Measurements from ENCODE around the gene KIAA0825. TPM values are rescaled to one million over a fixed set of nuclear protein-coding genes. Genes with fewer than 3 reads are reported as not detected.

Gene KIAA0825
- total RNA-seq, 2 experiments from 2014 or later = 0.32 to 0.54 TPM

GRCh38 chr5:94562327-94562971, 56.0 kb downstream of the KIAA0825 start:
- Mint-ChIP-seq H3K27me3 (no peaks in the 10 kb centered on the region), H3K4me3 (no peak overlapping the region), H3K9me3 (no peaks in the 10 kb centered on the region), H3K36me3 (ENCODE audit: low read depth) (no peaks in the 10 kb centered on the region), H3K27ac (no peak overlapping the region), H3K4me1 (ENCODE audit: low read depth) (no peaks in the 10 kb centered on the region)
- DNase-seq = no peak
- ATAC-seq = no peak
- ChIA-PET CTCF (interaction anchor here (0.8 to 1.3 kb wide), 2 partner anchors 20 to 288 kb away, joined by 3 read pairs; no protein-coding TSS in a partner anchor), POLR2A (interaction anchor here (1.0 kb wide), 1 partner anchor 23 kb away, joined by 3 read pairs; no protein-coding TSS in a partner anchor)
- no peak for TF ChIP-seq CTCF (IDR thresholded peaks at IDR 0.05)
- intact Hi-C loops (cut with micrococcal nuclease) = no loop called here

GRCh38 chr5:94558028-94558427, 60.4 kb downstream of the KIAA0825 start:
- intact Hi-C loops (cut with micrococcal nuclease) = no loop called here
- Mint-ChIP-seq H3K27ac (no peak overlapping the region), H3K36me3 (ENCODE audit: low read depth) (no peaks in the 10 kb centered on the region), H3K9me3 (no peaks in the 10 kb centered on the region), H3K4me3 (no peak overlapping the region), H3K27me3 (no peaks in the 10 kb centered on the region), H3K4me1 (ENCODE audit: low read depth) (no peaks in the 10 kb centered on the region)
- DNase-seq = no peak
- ATAC-seq = no peak
- CTCF ChIA-PET = no interaction called here
- TF ChIP-seq CTCF (IDR thresholded peaks at IDR 0.05) = no peak
- POLR2A ChIA-PET = no interaction called here

- no peak for ATAC-seq
- H3K4me3 Mint-ChIP-seq = no peak overlapping the region
These were observed 66.5 kb downstream of the KIAA0825 start for GRCh38 chr5:94551858-94552257.

GRCh38 chr5:94545870-94546625, 72.4 kb downstream of the KIAA0825 start:
- peaks cover 9% of the 10 kb centered on the region for H3K9me3 Mint-ChIP-seq
- no peaks in the 10 kb centered on the region for H3K27me3 Mint-ChIP-seq
- no peak overlapping the region for H3K4me3 Mint-ChIP-seq
- H3K36me3 Mint-ChIP-seq (ENCODE audit: low read depth) = peaks cover 3% of the 10 kb centered on the region
- no peak for ATAC-seq
- DNase-seq = no peak
- POLR2A ChIA-PET = no interaction called here
- no peaks in the 10 kb centered on the region for H3K4me1 Mint-ChIP-seq (ENCODE audit: low read depth)
- intact Hi-C loops (cut with micrococcal nuclease) = no loop called here
- CTCF ChIA-PET = interaction anchor here (0.6 kb wide), 1 partner anchor 363 kb away, joined by 3 read pairs; no protein-coding TSS in a partner anchor
- H3K27ac Mint-ChIP-seq = no peak overlapping the region
- no peak for TF ChIP-seq CTCF (IDR thresholded peaks at IDR 0.05)

More at GRCh38 chr5:94551858-94552257, 66.5 kb downstream of the KIAA0825 start:
- Mint-ChIP-seq H3K27me3 (no peaks in the 10 kb centered on the region), H3K36me3 (ENCODE audit: low read depth) (no peaks in the 10 kb centered on the region), H3K9me3 (peaks cover 9% of the 10 kb centered on the region), H3K27ac (no peak overlapping the region), H3K4me1 (ENCODE audit: low read depth) (peaks cover 2% of the 10 kb centered on the region)
- no peak for DNase-seq
- ChIA-PET POLR2A (no interaction called here), CTCF (no interaction called here)
- intact Hi-C loops (cut with micrococcal nuclease) = no loop called here
- no peak for TF ChIP-seq CTCF (IDR thresholded peaks at IDR 0.05)

Measured in activated CD8-positive, alpha-beta T cell treated with anti-CD3 and anti-CD28 coated beads for 36 hours (primary cell).